Endothelial cell of umbilical vein (primary cell): Measurements from ENCODE around the gene TARS1. TPM values are rescaled to one million over a fixed set of nuclear protein-coding genes. Genes with fewer than 3 reads are reported as not detected.

Experiments used
- BruUV-seq: library from RNA; stranded (reverse); fragments of 400-500 nt; replicated peaks from 2 replicates; lab custom pipeline; 2021; lab: Mats Ljungman, UMichigan
- CTCF ChIA-PET: fragments of 300-600, 350-600 bp; sonication (Branson Sonifier 250); formaldehyde crosslinking; loops from one replicate; lab custom pipeline; 2021; ENCODE audit warnings: antibody characterized with exemption, inconsistent platforms; lab: Charles Lee
- POLR2A ChIA-PET: fragments of 300-600, 350-600 bp; sonication (Branson Sonifier 250); formaldehyde crosslinking; loops from one replicate; lab custom pipeline; 2021; ENCODE audit warnings: antibody characterized with exemption, inconsistent platforms; lab: Charles Lee
- DNase-seq: peaks from one replicate; pipeline ENCODE4 v3.0.0-alpha.2; 2011; ENCODE audit warnings: low read depth, low spot score
- FAIRE-seq: peaks from 2 replicates; lab custom pipeline; 2011; peaks lifted over from hg19 to GRCh38; lab: Jason Lieb, UNC
- H2AFZ ChIP-seq: 2 replicates; pipeline ENCODE4 v1.6.0; 2012; ENCODE audit warnings: low read depth, low read length, control low read depth, inconsistent platforms
- H3K27ac ChIP-seq: 2 replicates; pipeline ENCODE4 v1.5.1; 2011; ENCODE audit warnings: low read depth, mild to moderate bottlenecking, control low read depth, low read length, moderate library complexity; ENCODE audit not compliant: insufficient read depth
- H3K27me3 ChIP-seq, 2 experiments: 2 replicates each; pipeline versions ENCODE4 v1.6.0 to v1.6.1; 2011; ENCODE audit warnings: low read length in 2 of 2, mixed read lengths in 1 of 2; ENCODE audit not compliant: control insufficient read depth in 2 of 2, insufficient read depth in 2 of 2
- H3K36me3 ChIP-seq, 2 experiments: 2 replicates in 1 of 2; 3 replicates in 1 of 2; pipeline ENCODE4 v1.5.1; 2011; ENCODE audit warnings: low read length in 2 of 2, mild to moderate bottlenecking in 1 of 2, moderate library complexity in 1 of 2; ENCODE audit not compliant: control insufficient read depth in 2 of 2, insufficient read depth in 2 of 2; ENCODE audit errors: extremely low read depth in 1 of 2
- H3K4me1 ChIP-seq: 3 replicates; pipeline ENCODE4 v1.5.1; 2011; ENCODE audit warnings: mild to moderate bottlenecking, low read length; ENCODE audit not compliant: control insufficient read depth, insufficient read depth; ENCODE audit errors: extremely low read depth
- H3K4me2 ChIP-seq: 2 replicates; pipeline ENCODE4 v1.6.1; 2011; ENCODE audit warnings: low read length, control low read depth, mixed read lengths; ENCODE audit not compliant: insufficient read depth
- H3K4me3 ChIP-seq, 3 experiments: fragments of 200-600 bp in 1 of 3; sonication (generic), shearing (Covaris generic) in 1 of 3; replicated peaks in 1 of 3; 2 replicates each; pipeline ENCODE4 v1.5.1; 2011 to 2016; ENCODE audit warnings: control low read depth in 3 of 3, low read length in 3 of 3, mild to moderate bottlenecking in 2 of 3, inconsistent platforms in 1 of 3, low read depth in 1 of 3, moderate library complexity in 1 of 3; ENCODE audit not compliant: insufficient read depth in 1 of 3
- H3K79me2 ChIP-seq: 2 replicates; pipeline ENCODE4 v1.6.0; 2012; ENCODE audit warnings: low read length, inconsistent platforms; ENCODE audit not compliant: control insufficient read depth, insufficient read depth
- H3K9ac ChIP-seq: replicated peaks from 2 replicates; pipeline ENCODE3; 2011; ENCODE audit warnings: low read length, control low read depth; ENCODE audit not compliant: insufficient read depth; ENCODE audit errors: extremely low read depth
- H3K9me1 ChIP-seq: replicated peaks from 3 replicates; pipeline ENCODE4 v1.6.0; 2011; ENCODE audit warnings: mild to moderate bottlenecking, low read length; ENCODE audit not compliant: control insufficient read depth, insufficient read depth; ENCODE audit errors: extremely low read depth
- H3K9me3 ChIP-seq: replicated peaks from 2 replicates; pipeline ENCODE4 v1.5.1; 2012; ENCODE audit warnings: low read length, inconsistent platforms; ENCODE audit not compliant: control insufficient read depth, insufficient read depth
- H4K20me1 ChIP-seq: replicated peaks from 2 replicates; pipeline ENCODE3; 2011; ENCODE audit warnings: mild to moderate bottlenecking, low read length; ENCODE audit not compliant: control insufficient read depth, insufficient read depth; ENCODE audit errors: extremely low read depth
- CTCF ChIP-seq, 2 donors: IDR thresholded peaks; 1 replicate in 1 of 2; 2 replicates in 1 of 2; pipeline ENCODE4 v1.5.1; 2011; ENCODE audit warnings: low read length in 2 of 2, mild to moderate bottlenecking in 2 of 2, moderate library complexity in 2 of 2, control low read depth in 1 of 2, inconsistent platforms in 1 of 2, low read depth in 1 of 2; ENCODE audit not compliant: insufficient read depth in 1 of 2; ENCODE audit errors: extremely low read depth in 1 of 2
- EZH2 ChIP-seq: IDR thresholded peaks from 2 replicates; pipeline ENCODE4 v1.6.1; 2012; ENCODE audit warnings: borderline replicate concordance, low read depth, mild to moderate bottlenecking, moderate library complexity, low read length, inconsistent platforms; ENCODE audit not compliant: severe bottlenecking
- FOS ChIP-seq: IDR thresholded peaks from 2 replicates; pipeline ENCODE4 v1.6.1; 2011; ENCODE audit warnings: mild to moderate bottlenecking, low read length, moderate library complexity, borderline replicate concordance; ENCODE audit not compliant: insufficient read depth
- GATA2 ChIP-seq: IDR thresholded peaks from 2 replicates; pipeline ENCODE4 v1.7.0; 2011; ENCODE audit warnings: low read depth, mild to moderate bottlenecking, moderate library complexity, mixed read lengths, low read length; ENCODE audit not compliant: insufficient read length, insufficient read depth
- JUN ChIP-seq: IDR thresholded peaks from 2 replicates; pipeline ENCODE4 v1.6.1; 2011; ENCODE audit warnings: borderline replicate concordance, low read depth; ENCODE audit not compliant: insufficient read length, insufficient read depth
- POLR2A ChIP-seq: IDR thresholded peaks from 2 replicates; pipeline ENCODE4 v1.6.1; 2012; ENCODE audit warnings: low read depth, mild to moderate bottlenecking, control low read depth, low read length
- POLR2AphosphoS5 ChIP-seq: IDR thresholded peaks from 2 replicates; pipeline ENCODE4 v1.6.1; 2012; ENCODE audit warnings: low read depth, mild to moderate bottlenecking, control low read depth, low read length, moderate library complexity; ENCODE audit not compliant: insufficient read depth
- dilution Hi-C: fragments of 300-500 bp; cut with MboI; formaldehyde crosslinking; loops from one replicate; pipeline ENCODE4 v1.15.0; 2019; ENCODE audit warnings: low sequenced_read_pairs; ENCODE audit not compliant: extremely low pct_ligation_motif_present
- intact Hi-C: fragments of 100-400 bp; cut with micrococcal nuclease; formaldehyde crosslinking; loops from one replicate; pipeline ENCODE4 v1.10.0; 2022
- polyA plus RNA-seq, 4 experiments: library from polyadenylated mRNA; depleted of rRNA in 3 of 4; stranded (reverse) in 3 of 4; unstranded in 1 of 4; fragments of >200 nt; gene quantifications; 2 replicates each; pipeline versions ENCODE4 v1.2.1 to v1.2.3, GENCODE V29; 2011 to 2012; ENCODE audit warnings: missing spikeins in 1 of 4
- total RNA-seq: library from RNA; stranded (reverse); gene quantifications from 2 replicates; pipeline ENCODE4 v1.2.3, GENCODE V29; 2021
- TF ChIP-seq, protein P1 (sequence below): IDR thresholded peaks from 2 replicates; pipeline ENCODE4 v1.6.1; 2011; ENCODE audit not compliant: insufficient read depth, insufficient read length

TARS1 gene
- total and polyA plus RNA-seq, 2 donors (not counting 3 experiments of a cell fraction or from before 2014, with no cell fraction given): 39.1 to 175 TPM

DNA sequence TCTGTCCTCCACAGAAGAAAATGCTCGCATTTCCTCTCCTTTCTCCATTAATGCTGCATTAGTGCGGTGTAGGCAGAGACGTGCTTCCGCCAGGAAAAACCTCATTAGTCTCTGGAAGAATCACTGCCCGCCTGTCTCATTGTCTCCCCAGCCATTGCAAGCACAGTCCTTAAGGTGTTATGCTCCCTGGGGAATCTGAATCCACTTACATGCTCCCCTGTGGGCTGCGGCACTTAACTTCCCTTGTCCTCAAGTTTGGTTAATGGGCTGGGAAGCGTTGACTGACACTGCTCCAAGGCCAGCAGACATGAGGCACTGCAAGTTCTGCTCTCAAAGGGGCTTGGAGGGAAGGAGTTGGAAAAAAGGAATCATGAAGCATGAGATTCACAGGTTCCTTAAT lies 41.6 kb downstream of the TARS1 start:
- FAIRE-seq: peak; percentile 24
- intact Hi-C loops: loop anchor here (10.0 kb wide), 1 partner anchor 1192 kb away; no protein-coding TSS in a partner anchor
- dilution Hi-C loops: no loop called here

GRCh38 chr5:33487236-33487635 lies 46.5 kb downstream of the TARS1 start:
- ChIA-PET CTCF (interaction anchor here (2.2 kb wide), 1 partner anchor 448 kb away, joined by 5 read pairs; no protein-coding TSS in a partner anchor), POLR2A (no interaction called here)
- dilution Hi-C loops (no loop called here), intact Hi-C loops (loop anchor here (10.0 kb wide), 1 partner anchor 1188 kb away; no protein-coding TSS in a partner anchor)
- FAIRE-seq (no peak), DNase-seq (no peak)
- Histone ChIP-seq H3K9ac (no peak overlapping the region), H3K4me2 (no peak overlapping the region), H4K20me1 (no peaks in the 10 kb centered on the region), H3K36me3 (no peaks in the 10 kb centered on the region), H3K27ac (no peak overlapping the region), H3K9me1 (no peaks in the 10 kb centered on the region), H3K4me3 (no peak overlapping the region), H2AFZ (no peak overlapping the region), H3K9me3 (no peaks in the 10 kb centered on the region), H3K79me2 (no peaks in the 10 kb centered on the region), H3K4me1 (no peaks in the 10 kb centered on the region), H3K27me3 (no peaks in the 10 kb centered on the region)
- TF ChIP-seq CTCF (IDR thresholded peaks at IDR 0.05; ENCODE audit: extremely low read depth in 1 of 2, insufficient read depth in 1 of 2, low read depth in 1 of 2, low read length in 2 of 2) (no peak), FOS (no peak), JUN (no peak), EZH2 (no peak)
- TF ChIP-seq, protein P1, sequence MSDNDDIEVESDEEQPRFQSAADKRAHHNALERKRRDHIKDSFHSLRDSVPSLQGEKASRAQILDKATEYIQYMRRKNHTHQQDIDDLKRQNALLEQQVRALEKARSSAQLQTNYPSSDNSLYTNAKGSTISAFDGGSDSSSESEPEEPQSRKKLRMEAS: no peak
- no TSS peak for BruUV-seq

More for the DNA sequence above, 41.6 kb downstream of the TARS1 start:
- BruUV-seq: no TSS peak
- CTCF ChIA-PET: no interaction called here
- H3K27me3 ChIP-seq: no peaks in the 10 kb centered on the region
- no peak overlapping the region for H3K4me2 ChIP-seq
- TF ChIP-seq EZH2 (no peak), POLR2A (no peak), GATA2 (no peak), FOS (no peak), POLR2AphosphoS5 (no peak)
- H3K36me3 ChIP-seq: no peaks in the 10 kb centered on the region
- H4K20me1 ChIP-seq: no peaks in the 10 kb centered on the region
- no peaks in the 10 kb centered on the region for H3K9me1 ChIP-seq
- no peak overlapping the region for H3K4me3 ChIP-seq
- no peaks in the 10 kb centered on the region for H3K79me2 ChIP-seq
- no peak overlapping the region for H2AFZ ChIP-seq
- no peak overlapping the region for H3K9ac ChIP-seq
- no peaks in the 10 kb centered on the region for H3K4me1 ChIP-seq
- no peaks in the 10 kb centered on the region for H3K9me3 ChIP-seq
- H3K27ac ChIP-seq: no peak overlapping the region
- no peak for DNase-seq
- POLR2A ChIA-PET: no interaction called here
